Small intestine (tissue), 7 donors: Measurements from ENCODE around the gene MPRIP. TPM values are rescaled to one million over a fixed set of nuclear protein-coding genes. Genes with fewer than 3 reads are reported as not detected.
A peak's percentile ranks its signal among the peaks of the same experiment; 100 is the strongest.
"Not testable (repeated sequence)": the region's sequence is repeated elsewhere in the genome, so short reads cannot be mapped to it uniquely, and the experiment has no call there.

Source experiments
- DNase-seq, 2 donors: peaks; one replicate each; pipeline versions ENCODE4 v3.0.0 to v3.0.0-alpha.2; 2013
- FAIRE-seq: peaks from 2 replicates; lab custom pipeline; 2012; peaks lifted over from hg19 to GRCh38; lab: Jason Lieb, UNC
- H3K27ac ChIP-seq, 3 donors: one replicate each; pipeline ENCODE4 v1.5.1; 2013; ENCODE audit warnings: low read length in 2 of 3, mild to moderate bottlenecking in 2 of 3, control low read depth in 1 of 3, inconsistent platforms in 1 of 3, low read depth in 1 of 3, moderate library complexity in 1 of 3
- H3K27me3 ChIP-seq, 3 donors: one replicate each; pipeline ENCODE4 v1.6.1; 2013; ENCODE audit warnings: low read length in 3 of 3, inconsistent platforms in 1 of 3; ENCODE audit not compliant: control insufficient read depth in 3 of 3, insufficient read depth in 3 of 3
- H3K36me3 ChIP-seq, 3 donors: one replicate each; pipeline ENCODE4 v1.6.1; 2013; ENCODE audit warnings: low read length in 3 of 3, inconsistent platforms in 1 of 3, low read depth in 1 of 3, mild to moderate bottlenecking in 1 of 3, moderate library complexity in 1 of 3; ENCODE audit not compliant: control insufficient read depth in 3 of 3, insufficient read depth in 2 of 3
- H3K4me1 ChIP-seq, 3 donors: one replicate each; pipeline ENCODE4 v1.6.1; 2013; ENCODE audit warnings: low read length in 2 of 3, inconsistent platforms in 1 of 3, low read depth in 1 of 3, mild to moderate bottlenecking in 1 of 3, moderate library complexity in 1 of 3; ENCODE audit not compliant: control insufficient read depth in 3 of 3, insufficient read depth in 2 of 3
- H3K4me3 ChIP-seq, 3 donors: one replicate each; pipeline ENCODE4 v1.5.1; 2013; ENCODE audit warnings: low read length in 3 of 3, control low read depth in 1 of 3, inconsistent platforms in 1 of 3, low read depth in 1 of 3, mild to moderate bottlenecking in 1 of 3, moderate library complexity in 1 of 3
- H3K9me3 ChIP-seq, 2 donors: one replicate each; pipeline ENCODE4 v1.6.1; 2013; ENCODE audit warnings: low read depth in 1 of 2, low read length in 1 of 2; ENCODE audit not compliant: control insufficient read depth in 2 of 2, insufficient read depth in 1 of 2
- WGBS, 3 donors: extraction: QIAGEN DNeasy Blood & Tissue Kit; methylation state at CpG; one replicate each; pipeline ENCODE4 v1.1.7; 2013; 5-methylcytosine and 5-hydroxymethylcytosine counted together
- polyA plus RNA-seq, 4 donors: library from polyadenylated mRNA; stranded (reverse) in 3 of 4; unstranded in 1 of 4; fragments of 200-250 nt in 3 of 4; fragments of 120-200 nt in 1 of 4; gene quantifications; one replicate each; pipeline versions ENCODE4 v1.2.1 to v1.2.3, GENCODE V29; 2013
- donor health status: healthy with polysubstance abuse.
- donor health status: control.
- donor health status: control.
- donor health status: Bipolar disorder and iron deficiency.
- donor health status: healthy.

The MPRIP gene
- polyA plus RNA-seq, 4 donors, result 98.9 to 233 (median 190) TPM

DNA sequence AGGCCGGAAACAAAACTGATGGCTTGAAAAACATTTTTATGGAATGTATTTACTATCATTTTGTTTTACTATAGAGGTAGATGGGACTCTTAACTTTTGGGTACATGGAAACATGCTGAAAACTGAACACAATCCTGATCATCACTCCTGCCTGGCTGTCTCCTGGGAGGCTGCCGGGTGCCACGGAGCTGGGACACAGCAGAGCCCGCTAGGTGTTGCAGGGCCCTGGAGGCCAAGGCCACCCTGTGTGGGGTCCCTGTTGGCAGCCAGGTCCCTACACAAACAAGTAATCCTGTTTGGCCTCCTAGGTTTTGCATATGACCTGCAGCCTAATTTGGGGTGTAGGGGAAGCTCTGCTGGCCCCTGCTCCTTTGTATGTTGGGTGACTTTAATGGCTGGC, 146.3 kb downstream of the MPRIP start:
- H3K4me1 ChIP-seq, result peaks cover 0 to 11% (median 8%) of the 10 kb centered on the region in 3 donors
- peaks cover 4 to 54% (median 5%) of the 10 kb centered on the region in 3 donors for H3K36me3 ChIP-seq
- no peak overlapping the region for H3K4me3 ChIP-seq
- H3K27me3 ChIP-seq, result no peaks in the 10 kb centered on the region
- H3K9me3 ChIP-seq, result no peaks in the 10 kb centered on the region
- no peak overlapping the region for H3K27ac ChIP-seq
- 95 to 97% (median 96%) methylated on average over 4 of the region's 4 CpGs for WGBS, 3 donors
- DNase-seq (no peak), FAIRE-seq (no peak)

DNA sequence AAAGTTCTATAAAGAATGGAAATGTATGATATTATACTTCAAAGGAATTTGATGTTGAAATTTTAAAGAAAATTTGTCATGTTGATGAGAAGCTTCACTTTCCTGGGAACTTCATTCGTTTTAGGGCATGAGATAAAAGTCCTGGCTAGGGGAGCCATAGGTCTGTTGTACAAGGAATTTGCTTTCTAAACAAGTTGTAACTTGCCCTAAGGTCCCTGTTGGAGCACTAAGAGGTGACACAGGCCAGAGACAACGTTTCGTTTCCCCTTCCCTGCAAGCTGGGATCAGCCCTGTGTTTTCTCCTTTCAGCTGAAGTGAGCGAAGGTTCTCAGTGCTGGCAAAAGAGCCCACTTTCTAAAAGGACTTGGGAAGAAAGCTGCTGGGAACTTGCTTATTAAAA, 147.3 kb downstream of the MPRIP start:
- FAIRE-seq (no peak), DNase-seq (no peak)
- Histone ChIP-seq H3K4me1 (peaks cover 0 to 11% (median 8%) of the 10 kb centered on the region in 3 donors), H3K27me3 (no peaks in the 10 kb centered on the region), H3K9me3 (no peaks in the 10 kb centered on the region), H3K27ac (no peak overlapping the region), H3K4me3 (no peak overlapping the region), H3K36me3 (peaks cover 4 to 45% (median 5%) of the 10 kb centered on the region in 3 donors)
- 52 to 80% (median 73%) methylated on average over 4 of the region's 4 CpGs for WGBS, 3 donors

DNA sequence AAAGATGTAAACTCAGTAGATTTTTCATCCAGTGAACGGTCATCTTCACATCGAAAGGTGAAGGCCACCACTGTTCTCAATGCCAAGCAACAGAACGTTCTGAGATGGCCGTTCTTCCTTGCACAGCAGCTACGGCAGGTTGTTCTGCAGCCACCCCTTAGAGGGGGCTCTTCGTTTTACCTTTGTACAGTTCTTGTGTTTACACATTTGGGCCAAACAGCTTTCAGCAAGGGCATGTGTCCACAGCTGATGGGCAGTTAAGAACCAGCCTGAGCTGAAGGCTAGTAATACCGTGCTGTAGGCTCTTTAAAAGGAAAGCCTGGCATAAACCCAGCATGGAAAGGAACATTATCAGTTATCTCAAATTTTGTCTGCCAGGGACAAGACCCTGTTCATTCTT, 147.9 kb downstream of the MPRIP start:
- 81 to 86% (median 82%) methylated on average over 7 of the region's 7 CpGs for WGBS, 3 donors
- Histone ChIP-seq H3K27me3 (no peaks in the 10 kb centered on the region), H3K27ac (peak overlapping the region in 1 of 3 donors; percentile 2), H3K4me1 (peaks cover 0 to 11% (median 8%) of the 10 kb centered on the region in 3 donors), H3K4me3 (no peak overlapping the region), H3K36me3 (peaks cover 4 to 39% (median 5%) of the 10 kb centered on the region in 3 donors), H3K9me3 (no peaks in the 10 kb centered on the region)
- DNase-seq, result no peak
- FAIRE-seq, result no peak

DNA sequence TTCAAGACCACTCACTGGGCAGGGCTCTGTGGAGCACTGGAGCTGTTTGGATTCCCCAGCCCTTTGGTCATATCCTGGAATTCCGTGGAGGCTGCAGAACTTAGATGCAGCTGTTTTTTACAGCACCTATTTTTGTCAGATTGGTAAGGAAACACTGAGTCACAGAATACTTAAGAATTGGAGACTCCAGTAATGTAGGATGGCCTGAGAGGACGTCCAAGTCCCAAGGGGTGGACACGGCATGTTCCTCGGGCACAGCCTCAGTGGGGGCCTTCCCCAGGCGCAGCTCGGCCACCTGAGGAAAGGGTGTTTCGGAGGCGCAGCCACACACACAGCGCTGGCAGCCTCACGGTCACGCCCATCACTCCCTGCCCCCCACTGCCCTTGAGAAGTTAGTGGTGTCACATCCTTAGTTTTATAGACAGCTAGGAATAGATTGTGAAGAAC, 149.1 kb downstream of the MPRIP start:
- H3K9me3 ChIP-seq, result no peaks in the 10 kb centered on the region
- no peak for DNase-seq
- no peaks in the 10 kb centered on the region for H3K27me3 ChIP-seq
- peak overlapping the region in 1 of 3 donors; percentile 59 for H3K27ac ChIP-seq
- H3K36me3 ChIP-seq, result peaks cover 4 to 32% (median 5%) of the 10 kb centered on the region in 3 donors
- 54 to 84% (median 83%) methylated on average over 11 of the region's 11 CpGs for WGBS, 3 donors
- peaks cover 0 to 5% (median 2%) of the 10 kb centered on the region in 3 donors for H3K4me1 ChIP-seq
- no peak for FAIRE-seq
- no peak overlapping the region for H3K4me3 ChIP-seq

DNA sequence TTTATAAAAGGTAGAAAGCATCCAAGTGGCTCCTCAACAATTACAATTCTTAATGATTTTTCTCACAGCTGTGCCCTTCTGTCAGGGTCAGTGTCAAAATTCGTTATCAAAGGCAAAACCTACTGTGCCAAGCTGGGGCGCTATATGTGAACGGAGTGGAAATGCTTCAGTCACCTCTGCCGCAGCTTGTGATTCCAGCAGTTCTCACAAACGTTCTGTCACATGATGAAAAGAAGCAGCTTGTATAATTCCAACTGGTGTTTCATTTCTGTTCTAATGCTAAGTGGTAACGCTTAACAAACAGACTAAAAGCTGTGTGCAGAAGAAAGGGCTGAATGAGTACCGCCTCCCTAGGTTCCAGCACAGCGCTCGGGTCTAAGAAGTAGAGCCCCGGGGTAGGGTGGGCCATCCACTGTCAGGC, 149.7 kb downstream of the MPRIP start:
- Histone ChIP-seq H3K27me3 (no peaks in the 10 kb centered on the region), H3K9me3 (no peaks in the 10 kb centered on the region), H3K36me3 (peaks cover 4 to 26% (median 5%) of the 10 kb centered on the region in 3 donors), H3K4me3 (no peak overlapping the region), H3K4me1 (peaks cover 0 to 4% (median 0%) of the 10 kb centered on the region in 3 donors), H3K27ac (no peak overlapping the region)
- 56 to 81% (median 76%) methylated on average over 10 of the region's 10 CpGs for WGBS, 3 donors
- DNase-seq (peak in 1 of 2 donors; percentile 12), FAIRE-seq (no peak)

DNA sequence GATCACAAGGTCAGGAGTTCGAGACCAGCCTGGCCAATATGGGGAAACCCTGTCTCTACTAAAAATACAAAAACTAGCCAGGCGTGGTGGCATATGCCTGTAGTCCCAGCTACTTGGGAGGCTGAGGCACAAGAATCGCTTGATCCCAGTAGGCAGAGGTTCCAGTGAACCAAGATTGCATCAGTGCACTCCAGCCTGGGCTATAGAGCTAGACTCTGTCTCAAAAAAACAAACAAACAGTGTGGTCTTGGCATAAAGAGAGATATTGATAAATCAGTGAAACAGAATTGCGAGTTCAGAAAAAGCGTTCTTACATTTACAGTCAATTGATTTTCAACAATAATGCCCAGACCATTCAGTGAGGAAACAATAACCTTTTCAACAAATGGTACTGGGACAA, 153.2 kb downstream of the MPRIP start:
- WGBS, 3 donors, result 88 to 94% (median 93%) methylated on average over 5 of the region's 5 CpGs
- not testable (repeated sequence) for H3K27me3 ChIP-seq, H3K9me3 ChIP-seq, DNase-seq, H3K27ac ChIP-seq, H3K4me1 ChIP-seq, FAIRE-seq, H3K4me3 ChIP-seq, H3K36me3 ChIP-seq

DNA sequence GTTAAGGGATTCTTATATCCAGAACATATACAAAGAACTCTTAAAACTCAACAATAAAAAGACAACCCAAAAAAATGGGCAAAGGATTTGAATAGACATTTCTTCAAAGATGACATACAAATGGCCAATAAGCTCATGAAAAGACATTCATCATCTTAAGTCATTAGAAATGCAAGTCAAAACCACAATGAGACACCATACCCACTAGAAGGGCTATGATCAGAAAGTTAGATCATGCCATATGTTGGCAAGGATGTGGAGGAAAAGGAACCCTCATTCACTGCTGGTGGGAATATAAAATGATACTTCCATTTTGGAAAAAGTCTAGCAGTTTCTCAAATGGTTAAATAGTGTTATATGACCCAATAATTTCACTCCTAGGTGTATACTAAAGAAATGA, 154.5 kb downstream of the MPRIP start:
- Histone ChIP-seq H3K27me3 (no peaks in the 10 kb centered on the region), H3K4me3 (no peak overlapping the region), H3K27ac (no peak overlapping the region), H3K9me3 (no peaks in the 10 kb centered on the region), H3K4me1 (no peaks in the 10 kb centered on the region), H3K36me3 (peaks cover 0 to 6% (median 0%) of the 10 kb centered on the region in 3 donors)
- no peak for DNase-seq
- no peak for FAIRE-seq

DNA sequence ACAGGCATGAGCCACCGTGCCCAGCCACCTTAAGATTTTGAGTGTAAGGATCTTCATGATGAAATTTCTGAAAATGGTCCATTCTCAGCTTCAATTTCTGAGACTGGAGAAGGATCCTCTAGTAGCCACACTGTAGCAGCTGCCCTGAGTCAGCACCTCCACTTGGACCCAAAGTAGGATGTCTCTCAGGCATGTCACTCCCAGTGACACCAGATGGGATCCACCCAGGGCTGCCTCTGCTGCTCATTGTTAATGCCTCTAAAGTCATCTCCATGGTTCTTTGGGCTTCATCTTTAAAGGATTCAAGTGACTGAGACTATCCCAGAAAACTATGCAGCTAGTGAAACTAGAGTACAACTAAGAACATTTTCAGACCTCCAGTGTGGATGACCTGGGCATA, 156.0 kb downstream of the MPRIP start:
- H3K9me3 ChIP-seq, result no peaks in the 10 kb centered on the region
- H3K4me3 ChIP-seq, result no peak overlapping the region
- H3K27me3 ChIP-seq, result no peaks in the 10 kb centered on the region
- H3K4me1 ChIP-seq, result no peaks in the 10 kb centered on the region
- no peak overlapping the region for H3K27ac ChIP-seq
- WGBS, 3 donors, result 77 to 100% (median 94%) methylated on average over 1 of the region's 1 CpG
- DNase-seq, result no peak
- peaks cover 0 to 21% (median 0%) of the 10 kb centered on the region in 3 donors for H3K36me3 ChIP-seq
- no peak for FAIRE-seq

DNA sequence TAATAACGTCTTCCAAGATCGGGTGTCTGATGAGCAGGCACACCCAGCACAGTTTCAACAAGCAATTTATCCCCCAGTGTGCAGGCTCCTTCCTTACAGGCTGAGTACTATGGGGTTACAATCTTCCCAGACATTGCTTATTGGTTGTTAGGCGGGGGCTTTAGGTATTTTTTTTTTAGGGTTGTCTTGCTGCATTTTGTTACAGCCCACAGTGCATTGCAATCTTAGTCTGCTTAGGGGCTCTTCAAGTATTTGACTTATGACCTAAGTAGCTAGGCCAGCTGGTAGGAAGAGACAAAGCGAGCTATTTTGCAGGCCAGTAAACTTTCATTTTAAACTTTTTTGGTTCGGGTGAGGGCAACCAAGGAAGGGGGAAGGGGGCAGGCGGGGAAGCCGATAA, 158.1 kb downstream of the MPRIP start:
- H3K4me3 ChIP-seq, result no peak overlapping the region
- H3K27ac ChIP-seq, result peak overlapping the region in 2 of 3 donors; percentile 7 to 31
- no peaks in the 10 kb centered on the region for H3K9me3 ChIP-seq
- no peak for DNase-seq
- 73 to 85% (median 85%) methylated on average over 7 of the region's 7 CpGs for WGBS, 3 donors
- peaks cover 0 to 14% (median 4%) of the 10 kb centered on the region in 3 donors for H3K4me1 ChIP-seq
- H3K36me3 ChIP-seq, result peaks cover 0 to 31% (median 0%) of the 10 kb centered on the region in 3 donors
- no peak for FAIRE-seq
- no peaks in the 10 kb centered on the region for H3K27me3 ChIP-seq
